BJ (cell line): ENCODE data around the gene RHPN2. TPM values are rescaled to one million over a fixed set of nuclear protein-coding genes. Genes with fewer than 3 reads are reported as not detected.
A peak's percentile ranks its signal among the peaks of the same experiment; 100 is the strongest.

Experiments used
- CTCF ChIA-PET: fragments of 350-600 bp; formaldehyde crosslinking; extraction: SDS; loops from one replicate; lab custom pipeline; 2021; ENCODE audit warnings: antibody characterized with exemption, inconsistent platforms; lab: Yijun Ruan, JAX
- POLR2A ChIA-PET: fragments of 300-600 bp; sonication (Branson Sonifier 250); formaldehyde crosslinking; extraction: SDS; loops from one replicate; lab custom pipeline; 2021; ENCODE audit warnings: antibody characterized with exemption; lab: Charles Lee
- DNase-seq: peaks from one replicate; pipeline ENCODE4 v3.0.0-alpha.2; 2011; ENCODE audit warnings: low read depth
- H3K27me3 ChIP-seq: 2 replicates; pipeline ENCODE4 v1.6.0; 2011; ENCODE audit warnings: low read length; ENCODE audit not compliant: control insufficient read depth, insufficient read depth
- H3K36me3 ChIP-seq: 2 replicates; pipeline ENCODE4 v1.5.1; 2011; ENCODE audit warnings: low read length; ENCODE audit not compliant: control insufficient read depth, insufficient read depth
- H3K4me3 ChIP-seq: 2 replicates; pipeline ENCODE4 v1.5.1; 2011; ENCODE audit warnings: low read depth, mild to moderate bottlenecking, control low read depth, low read length
- polyA plus RNA-seq: library from polyadenylated mRNA; depleted of rRNA; stranded (reverse); fragments of >200 nt; gene quantifications from 2 replicates; pipeline ENCODE4 v1.2.3, GENCODE V29; 2011
- TF ChIP-seq, protein P1 (sequence below): IDR thresholded peaks from 2 replicates; pipeline ENCODE4 v1.5.1; 2011; ENCODE audit warnings: low read depth, mild to moderate bottlenecking, control low read depth, inconsistent platforms, low read length, moderate library complexity; ENCODE audit not compliant: insufficient read depth

RHPN2 gene
- polyA plus RNA-seq, 1 experiment, result 7.8 TPM

DNA sequence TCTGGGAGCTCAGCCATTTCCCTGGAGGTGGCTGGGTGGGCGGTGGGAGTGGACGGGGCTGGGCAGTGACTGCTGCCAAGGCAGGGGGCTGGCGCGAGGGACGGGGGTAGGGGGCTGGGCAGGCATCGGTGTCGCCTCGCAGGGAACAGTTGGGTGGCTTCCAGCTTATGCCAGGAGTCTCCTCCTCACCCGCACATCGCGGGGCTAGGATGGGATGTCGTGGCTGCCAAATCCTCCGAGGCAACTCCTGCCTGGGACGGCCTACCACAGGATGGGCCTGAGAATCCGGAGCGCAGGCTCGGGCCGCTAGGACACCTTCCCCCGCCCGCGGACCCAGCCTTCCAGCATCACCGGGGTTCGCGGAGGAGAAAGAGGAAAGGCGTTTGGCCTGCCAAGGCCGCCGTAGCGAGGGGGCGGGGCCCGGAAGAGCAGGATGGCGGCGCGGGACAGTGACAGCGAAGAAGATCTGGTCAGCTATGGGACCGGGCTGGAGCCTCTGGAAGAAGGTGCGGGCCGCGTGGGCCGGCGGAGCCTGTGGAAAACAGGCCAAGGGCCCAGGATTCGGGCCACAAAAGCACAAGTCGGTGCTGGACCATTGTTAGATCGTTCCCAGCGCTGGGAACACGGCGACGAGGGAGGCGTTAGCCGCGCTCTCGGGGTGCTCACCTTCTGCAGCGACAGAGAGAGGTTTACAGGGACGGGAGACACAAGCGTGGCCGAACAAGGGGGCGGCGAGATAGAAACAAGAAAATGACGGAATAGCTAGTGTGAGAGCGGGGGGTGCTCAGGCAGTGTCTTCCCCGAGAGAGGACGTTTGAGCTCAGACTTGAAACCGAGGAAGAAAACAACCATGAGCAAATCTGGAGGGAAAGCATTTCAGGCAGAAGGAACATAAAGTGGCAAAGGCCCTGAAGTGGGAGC is 16.3 kb upstream of the RHPN2 start, which contains the start of gene GPATCH1:
Gene GPATCH1 (plus strand): TSS at position 421 of the 921 bp plus-strand sequence. CDS start 13 bp downstream, at position 434.
- ChIA-PET POLR2A (no interaction called here), CTCF (interaction anchor here (0.5 to 1.4 kb wide), 2 partner anchors 105 to 1349 kb away, joined by 3 to 5 read pairs; no protein-coding TSS in a partner anchor)
- no peaks in the 10 kb centered on the region for H3K36me3 ChIP-seq
- H3K4me3 ChIP-seq, result peak within 1 kb of the TSS; percentile 94
- peak; percentile 22 for DNase-seq
- no peaks in the 10 kb centered on the region for H3K27me3 ChIP-seq
- TF ChIP-seq, protein P1, sequence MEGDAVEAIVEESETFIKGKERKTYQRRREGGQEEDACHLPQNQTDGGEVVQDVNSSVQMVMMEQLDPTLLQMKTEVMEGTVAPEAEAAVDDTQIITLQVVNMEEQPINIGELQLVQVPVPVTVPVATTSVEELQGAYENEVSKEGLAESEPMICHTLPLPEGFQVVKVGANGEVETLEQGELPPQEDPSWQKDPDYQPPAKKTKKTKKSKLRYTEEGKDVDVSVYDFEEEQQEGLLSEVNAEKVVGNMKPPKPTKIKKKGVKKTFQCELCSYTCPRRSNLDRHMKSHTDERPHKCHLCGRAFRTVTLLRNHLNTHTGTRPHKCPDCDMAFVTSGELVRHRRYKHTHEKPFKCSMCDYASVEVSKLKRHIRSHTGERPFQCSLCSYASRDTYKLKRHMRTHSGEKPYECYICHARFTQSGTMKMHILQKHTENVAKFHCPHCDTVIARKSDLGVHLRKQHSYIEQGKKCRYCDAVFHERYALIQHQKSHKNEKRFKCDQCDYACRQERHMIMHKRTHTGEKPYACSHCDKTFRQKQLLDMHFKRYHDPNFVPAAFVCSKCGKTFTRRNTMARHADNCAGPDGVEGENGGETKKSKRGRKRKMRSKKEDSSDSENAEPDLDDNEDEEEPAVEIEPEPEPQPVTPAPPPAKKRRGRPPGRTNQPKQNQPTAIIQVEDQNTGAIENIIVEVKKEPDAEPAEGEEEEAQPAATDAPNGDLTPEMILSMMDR, result no peak

DNA sequence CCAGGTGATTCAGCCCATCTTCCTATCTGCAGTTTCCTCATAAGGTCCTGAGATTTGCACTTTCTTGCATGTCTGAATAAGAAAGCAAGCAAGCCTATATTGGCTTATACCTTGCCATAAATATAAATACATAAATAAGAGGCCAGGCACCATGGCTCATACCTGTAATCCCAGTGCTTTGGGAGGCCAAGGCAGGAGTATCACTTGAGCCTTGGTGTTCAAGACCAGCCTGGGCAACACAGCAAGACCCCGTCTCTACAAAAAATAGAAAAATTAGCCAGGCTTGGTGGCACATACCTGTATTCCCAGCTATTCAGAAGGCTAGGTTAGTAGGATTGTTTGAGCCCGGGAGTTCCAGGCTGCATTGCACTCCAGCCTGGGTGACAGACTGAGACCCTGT is 10.8 kb upstream of the RHPN2 start:
- H3K36me3 ChIP-seq, result no peaks in the 10 kb centered on the region
- POLR2A ChIA-PET, result no interaction called here
- H3K27me3 ChIP-seq, result no peaks in the 10 kb centered on the region
- DNase-seq, result no peak
- CTCF ChIA-PET, result no interaction called here
- TF ChIP-seq, protein P1, result no peak
- no peak overlapping the region for H3K4me3 ChIP-seq

DNA sequence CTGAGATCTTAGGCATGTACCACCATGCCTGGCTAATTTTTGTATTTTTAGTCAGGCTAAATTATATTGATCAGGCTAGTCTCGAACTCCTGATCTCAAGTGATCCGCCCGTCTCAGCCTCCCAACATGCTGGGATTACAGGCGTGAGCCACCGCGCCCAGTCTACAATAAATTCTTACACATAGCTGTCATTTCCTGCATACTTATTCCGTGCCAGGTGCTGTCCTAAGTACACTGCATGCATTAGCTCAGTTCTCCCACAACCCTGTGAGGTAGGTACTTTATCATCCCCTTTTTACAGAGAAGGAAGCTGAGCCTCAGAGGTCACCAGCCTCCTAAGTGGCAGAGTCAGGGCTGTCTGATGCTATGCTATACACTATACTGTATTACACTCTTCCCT is 7.2 kb upstream of the RHPN2 start:
- CTCF ChIA-PET, result interaction anchor here (0.5 kb wide), 1 partner anchor 15 kb away, joined by 3 read pairs; no protein-coding TSS in a partner anchor
- H3K27me3 ChIP-seq, result no peaks in the 10 kb centered on the region
- POLR2A ChIA-PET, result no interaction called here
- TF ChIP-seq, protein P1, result no peak
- H3K4me3 ChIP-seq, result no peak overlapping the region
- DNase-seq, result no peak
- no peaks in the 10 kb centered on the region for H3K36me3 ChIP-seq

DNA sequence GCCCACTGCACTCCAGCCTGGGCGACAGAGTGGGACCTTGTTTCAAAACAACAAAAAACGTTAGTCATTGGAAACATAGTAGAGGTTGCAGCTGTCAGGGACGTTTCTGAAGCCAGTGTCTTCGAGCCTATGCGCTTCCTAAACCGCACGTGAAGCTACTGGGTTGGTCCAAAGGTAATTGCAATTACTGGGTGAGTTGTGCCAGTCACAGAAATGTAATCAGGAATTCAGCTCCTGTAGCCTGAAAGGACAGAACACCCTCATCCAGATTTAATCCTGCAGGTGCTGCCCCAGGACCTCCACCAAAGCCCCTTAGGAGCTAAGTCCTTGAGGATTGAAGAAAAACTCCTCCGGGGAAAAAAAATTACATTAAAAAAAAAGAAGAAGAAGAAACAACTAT is 2.4 kb upstream of the RHPN2 start:
- DNase-seq, result no peak
- POLR2A ChIA-PET, result no interaction called here
- Histone ChIP-seq H3K27me3 (no peaks in the 10 kb centered on the region), H3K36me3 (no peaks in the 10 kb centered on the region), H3K4me3 (no peak overlapping the region)
- CTCF ChIA-PET, result no interaction called here
- TF ChIP-seq, protein P1, result no peak

DNA sequence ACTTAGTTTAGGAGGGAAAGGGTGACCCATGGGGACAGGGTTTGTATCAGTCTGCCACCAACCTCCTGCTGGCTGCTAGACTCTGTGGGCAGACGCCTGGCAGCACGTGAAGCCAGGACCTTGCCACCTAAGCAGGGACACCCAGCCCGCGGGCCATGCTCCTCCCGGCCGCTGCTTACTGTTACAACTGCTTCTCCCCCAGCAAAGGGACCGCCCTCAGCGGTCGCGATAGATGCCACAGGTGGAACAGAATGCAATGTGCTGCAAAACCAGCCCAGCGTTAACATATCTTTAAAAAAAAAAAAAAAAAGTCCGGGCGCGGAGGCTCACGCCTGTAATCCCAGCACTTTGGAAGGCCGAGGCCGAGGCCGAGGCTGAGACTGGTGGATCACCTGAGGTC is 1.9 kb upstream of the RHPN2 start:
- no peak for DNase-seq
- H3K27me3 ChIP-seq, result no peaks in the 10 kb centered on the region
- TF ChIP-seq, protein P1, result no peak
- H3K36me3 ChIP-seq, result no peaks in the 10 kb centered on the region
- POLR2A ChIA-PET, result no interaction called here
- CTCF ChIA-PET, result no interaction called here
- no peak overlapping the region for H3K4me3 ChIP-seq
